Measurements from ENCODE around the gene CAPN11.
"Not testable (repeated sequence)": the region's sequence is repeated elsewhere in the genome, so short reads cannot be mapped to it uniquely, and the experiment has no call there.

GRCh38 chr6:44185356-44185755 is 26.7 kb downstream of the CAPN11 start:
- not testable (repeated sequence) for TF ChIP-seq CTCF, POLR2A, POLR2AphosphoS5, EP300 (IDR thresholded peaks at IDR 0.05)

Measured in stomach (tissue), 4 donors.